H1 (cell line): ENCODE results near the gene DKKL1. TPM values are rescaled to one million over a fixed set of nuclear protein-coding genes. Genes with fewer than 3 reads are reported as not detected.

Experiments
- CTCF ChIA-PET: fragments of 300-600 bp; sonication (Branson Sonifier 250); formaldehyde crosslinking; loops from one replicate; lab custom pipeline; 2021; ENCODE audit not compliant: partially characterized antibody; lab: Charles Lee
- POLR2A ChIA-PET: fragments of 300-600 bp; sonication (Branson Sonifier 250); formaldehyde crosslinking; loops from one replicate; lab custom pipeline; 2021; ENCODE audit warnings: inconsistent platforms; ENCODE audit not compliant: partially characterized antibody; lab: Charles Lee
- DNase-seq, 2 experiments: peaks; one replicate each; pipeline versions ENCODE4 v3.0.0 to v3.0.0-alpha.2; 2010 to 2022; ENCODE audit warnings: low spot score in 2 of 2, low read depth in 1 of 2, mixed read lengths in 1 of 2
- FAIRE-seq: peaks from 2 replicates; lab custom pipeline; 2011; peaks lifted over from hg19 to GRCh38; lab: Jason Lieb, UNC
- H2AFZ ChIP-seq: 2 replicates; pipeline ENCODE4 v1.8.1; 2012; ENCODE audit warnings: low read length, inconsistent platforms
- H2AK5ac ChIP-seq: 2 replicates; pipeline ENCODE4 v1.6.1; 2013; ENCODE audit warnings: low read depth, low read length
- H2BK120ac ChIP-seq: replicated peaks from 2 replicates; pipeline ENCODE3; 2013; ENCODE audit warnings: low read depth, low read length, inconsistent platforms
- H2BK12ac ChIP-seq: 2 replicates; pipeline ENCODE4 v1.6.1; 2013; ENCODE audit warnings: low read depth, low read length
- H2BK15ac ChIP-seq: 2 replicates; pipeline ENCODE4 v1.6.1; 2013; ENCODE audit warnings: low read length
- H2BK20ac ChIP-seq: 2 replicates; pipeline ENCODE4 v1.6.1; 2013; ENCODE audit warnings: low read length
- H2BK5ac ChIP-seq: 2 replicates; pipeline ENCODE4 v1.6.1; 2013; ENCODE audit warnings: low read depth, low read length
- H3K14ac ChIP-seq: 2 replicates; pipeline ENCODE4 v1.6.1; 2013; ENCODE audit warnings: inconsistent platforms; ENCODE audit not compliant: insufficient read length
- H3K18ac ChIP-seq: 2 replicates; pipeline ENCODE4 v1.6.1; 2013; ENCODE audit warnings: low read length; ENCODE audit errors: extremely low read depth
- H3K23ac ChIP-seq: 2 replicates; pipeline ENCODE4 v1.6.1; 2013; ENCODE audit warnings: inconsistent platforms; ENCODE audit not compliant: insufficient read length
- H3K23me2 ChIP-seq: 2 replicates; pipeline ENCODE4 v1.6.1; 2013; ENCODE audit warnings: low read depth, low read length
- H3K27ac ChIP-seq: 2 replicates; pipeline ENCODE4 v1.6.1; 2011; ENCODE audit warnings: low read depth, low read length, inconsistent platforms
- H3K27me3 ChIP-seq, 4 experiments: replicated peaks in 1 of 4; 1 replicate in 1 of 4; 2 replicates in 3 of 4; pipeline versions ENCODE4 v1.6.1 to v1.8.1; 2011 to 2013; ENCODE audit warnings: low read length in 3 of 4, mild to moderate bottlenecking in 3 of 4, inconsistent platforms in 2 of 4, mixed read lengths in 2 of 4, moderate library complexity in 1 of 4; ENCODE audit not compliant: control insufficient read depth in 3 of 4, insufficient read depth in 3 of 4; ENCODE audit errors: extremely low read depth in 1 of 4
- H3K36me3 ChIP-seq, 4 experiments: 2 replicates each; pipeline versions ENCODE4 v1.6.1 to v1.8.1; 2011 to 2013; ENCODE audit warnings: mild to moderate bottlenecking in 4 of 4, low read length in 3 of 4, moderate library complexity in 2 of 4, control low read depth in 1 of 4, inconsistent platforms in 1 of 4; ENCODE audit not compliant: insufficient read depth in 4 of 4, control insufficient read depth in 2 of 4
- H3K4ac ChIP-seq: replicated peaks from 2 replicates; pipeline ENCODE3; 2013; ENCODE audit warnings: low read length, low read depth, mixed read lengths, inconsistent platforms; ENCODE audit not compliant: insufficient read length
- H3K4me1 ChIP-seq, 4 experiments: replicated peaks in 1 of 4; 1 replicate in 1 of 4; 2 replicates in 3 of 4; pipeline versions ENCODE4 v1.6.1 to v1.8.1; 2011 to 2013; ENCODE audit warnings: low read length in 3 of 4, inconsistent platforms in 2 of 4, mixed read lengths in 1 of 4; ENCODE audit not compliant: insufficient read depth in 4 of 4, control insufficient read depth in 3 of 4
- H3K4me2 ChIP-seq, 2 experiments: 2 replicates each; pipeline versions ENCODE4 v1.6.1 to v1.8.1; 2011 to 2013; ENCODE audit warnings: low read depth in 2 of 2, low read length in 2 of 2, control low read depth in 1 of 2, inconsistent platforms in 1 of 2, mild to moderate bottlenecking in 1 of 2; ENCODE audit not compliant: insufficient read depth in 1 of 2
- H3K4me3 ChIP-seq, 4 experiments: fragments of 200-600, 300-600 bp in 1 of 4; sonication (generic), shearing (Covaris generic), sonication (Bioruptor Twin) in 1 of 4; 2 replicates each; pipeline versions ENCODE4 v1.5.1 to v1.8.1; 2011 to 2016; ENCODE audit warnings: low read length in 4 of 4, low read depth in 3 of 4, control low read depth in 2 of 4, inconsistent platforms in 2 of 4, mild to moderate bottlenecking in 2 of 4, mixed read lengths in 1 of 4, moderate library complexity in 1 of 4; ENCODE audit not compliant: insufficient read depth in 2 of 4; ENCODE audit errors: extremely low read depth in 1 of 4
- H3K56ac ChIP-seq: replicated peaks from 2 replicates; pipeline ENCODE3; 2013; ENCODE audit warnings: low read depth, mild to moderate bottlenecking, mixed read lengths, low read length, inconsistent platforms; ENCODE audit not compliant: insufficient read length
- H3K79me1 ChIP-seq: 2 replicates; pipeline ENCODE4 v1.6.1; 2013; ENCODE audit warnings: low read depth, low read length, control low read depth
- H3K79me2 ChIP-seq, 2 experiments: 2 replicates each; pipeline versions ENCODE4 v1.6.1 to v1.8.1; 2012 to 2013; ENCODE audit warnings: low read length in 2 of 2, mild to moderate bottlenecking in 2 of 2, inconsistent platforms in 1 of 2; ENCODE audit not compliant: insufficient read depth in 2 of 2, control insufficient read depth in 1 of 2
- H3K9ac ChIP-seq, 4 experiments: replicated peaks in 1 of 4; 1 replicate in 1 of 4; 2 replicates in 3 of 4; pipeline versions ENCODE4 v1.6.1 to v1.8.1; 2011 to 2013; ENCODE audit warnings: low read depth in 3 of 4, low read length in 3 of 4, control low read depth in 2 of 4, mild to moderate bottlenecking in 2 of 4, moderate library complexity in 2 of 4, inconsistent platforms in 1 of 4; ENCODE audit errors: extremely low read depth in 1 of 4
- H3K9me3 ChIP-seq, 2 experiments: 2 replicates each; pipeline versions ENCODE4 v1.6.1 to v1.8.1; 2012 to 2013; ENCODE audit warnings: mild to moderate bottlenecking in 2 of 2, moderate library complexity in 2 of 2, control low read depth in 1 of 2, inconsistent platforms in 1 of 2, low read depth in 1 of 2, low read length in 1 of 2, mixed read lengths in 1 of 2; ENCODE audit not compliant: insufficient read depth in 2 of 2
- H4K20me1 ChIP-seq, 2 experiments: replicated peaks in 1 of 2; 2 replicates each; pipeline versions ENCODE3 to v1.8.1; 2011 to 2013; ENCODE audit warnings: inconsistent platforms in 2 of 2, low read length in 2 of 2, mild to moderate bottlenecking in 1 of 2; ENCODE audit not compliant: insufficient read depth in 2 of 2, control insufficient read depth in 1 of 2
- H4K5ac ChIP-seq: 2 replicates; pipeline ENCODE4 v1.6.1; 2013; ENCODE audit warnings: low read length, low read depth, mixed read lengths, inconsistent platforms; ENCODE audit not compliant: insufficient read length
- H4K8ac ChIP-seq: 2 replicates; pipeline ENCODE4 v1.8.0; 2013; ENCODE audit warnings: mild to moderate bottlenecking, moderate library complexity, low read length, inconsistent platforms; ENCODE audit not compliant: insufficient read depth; ENCODE audit errors: extremely low read depth
- H4K91ac ChIP-seq: replicated peaks from 2 replicates; pipeline ENCODE3; 2013; ENCODE audit warnings: low read length, mixed read lengths, inconsistent platforms; ENCODE audit not compliant: insufficient read length
- ASH2L ChIP-seq: fragments of 200-600, 300-600 bp; sonication (generic); IDR thresholded peaks from one replicate; pipeline ENCODE4 v1.7.1; 2017; ENCODE audit warnings: low read length
- WGBS, 2 experiments: shearing (Covaris generic) in 1 of 2; methylation state at CpG; one replicate each; pipeline versions ENCODE4 v1.1.6 to v1.1.7; 2013 to 2015; ENCODE audit warnings: low lambda C conversion rate in 2 of 2, mixed read lengths in 2 of 2, inconsistent platforms in 1 of 2, low coverage in 1 of 2, missing lambda C conversion rate in 1 of 2; ENCODE audit not compliant: insufficient replicate concordance in 2 of 2, insufficient coverage in 1 of 2, insufficient read length in 1 of 2; ENCODE audit errors: extremely low coverage in 1 of 2, missing lambda C conversion rate in 1 of 2; 5-methylcytosine and 5-hydroxymethylcytosine counted together
- polyA plus RNA-seq, 7 experiments: library from polyadenylated mRNA; depleted of rRNA in 3 of 7; stranded (reverse) in 5 of 7; unstranded in 2 of 7; fragments of >200 nt in 5 of 7; fragments of 200-250 nt in 2 of 7; gene quantifications; 1 replicate in 5 of 7; 2 replicates in 1 of 7; 4 replicates in 1 of 7; pipeline versions ENCODE4 v1.2.1 to v1.2.3, GENCODE V29; 2011 to 2013; ENCODE audit warnings: missing spikeins in 2 of 7, mixed read lengths in 2 of 7
- total RNA-seq: library from RNA; stranded (reverse); fragmentation: NEBNext Ultra II Directional; extraction: Animal tissue kit (Norgen Biotek cat#: 25700); gene quantifications from 2 replicates; pipeline ENCODE4 v1.2.1, GENCODE V29; 2021

DKKL1 gene
- total and polyA plus RNA-seq, 2 of the 8 experiments (the other 6 are each of a cell fraction or from before 2014, with no cell fraction given), result 2.6 to 6.8 TPM

DNA sequence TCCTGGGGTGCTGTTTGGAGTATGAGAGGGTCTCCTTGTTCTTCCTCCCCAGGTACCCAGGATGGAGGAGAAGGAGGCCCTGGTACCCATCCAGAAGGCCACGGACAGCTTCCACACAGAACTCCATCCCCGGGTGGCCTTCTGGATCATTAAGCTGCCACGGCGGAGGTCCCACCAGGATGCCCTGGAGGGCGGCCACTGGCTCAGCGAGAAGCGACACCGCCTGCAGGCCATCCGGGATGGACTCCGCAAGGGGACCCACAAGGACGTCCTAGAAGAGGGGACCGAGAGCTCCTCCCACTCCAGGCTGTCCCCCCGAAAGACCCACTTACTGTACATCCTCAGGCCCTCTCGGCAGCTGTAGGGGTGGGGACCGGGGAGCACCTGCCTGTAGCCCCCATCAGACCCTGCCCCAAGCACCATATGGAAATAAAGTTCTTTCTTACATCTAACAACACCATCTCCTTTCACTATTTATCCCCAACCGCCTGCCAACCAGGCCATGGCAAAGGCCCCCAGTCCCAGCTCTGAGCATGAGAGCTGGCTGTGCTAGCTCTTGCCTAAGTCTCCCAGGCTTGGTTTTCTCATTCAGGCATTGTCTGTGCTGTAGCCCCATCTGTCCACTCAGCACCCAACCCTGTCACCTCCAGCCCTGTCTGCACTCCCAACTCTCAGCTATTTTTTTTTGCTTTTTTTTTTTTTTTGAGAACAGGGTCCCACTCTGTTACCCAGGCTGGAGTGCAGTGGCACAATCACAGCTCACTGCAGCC lies 11.2 kb downstream of the DKKL1 start:
- 0 out of 4 replicates have a peak, but pooled peaks cover 0 to 7% of the 10 kb centered on the region in 2 experiments for H3K9me3 ChIP-seq
- FAIRE-seq (no peak), DNase-seq (no peak)
- H3K79me1 ChIP-seq, result no peaks in the 10 kb centered on the region
- H4K20me1 ChIP-seq, result no peaks in the 10 kb centered on the region
- H3K27ac ChIP-seq, result no peak overlapping the region
- H2BK15ac ChIP-seq, result no peak overlapping the region
- TF ChIP-seq ASH2L, result no peak
- CTCF ChIA-PET, result interaction anchor here (0.6 to 4.0 kb wide), 9 partner anchors 16 to 73 kb away, joined by 3 to 25 read pairs (median 3); no protein-coding TSS in a partner anchor
- H4K5ac ChIP-seq, result no peak overlapping the region
- no peak overlapping the region for H2BK12ac ChIP-seq
- H2BK5ac ChIP-seq, result no peak overlapping the region
- no peak overlapping the region for H4K91ac ChIP-seq
- no peak overlapping the region for H2AK5ac ChIP-seq
- WGBS, 2 experiments, result 81% methylated on average over 12 of the region's 16 CpGs; no CpG with 5 or more reads in 1 of the 2 experiments
- no peak overlapping the region for H4K8ac ChIP-seq
- no peak overlapping the region for H3K14ac ChIP-seq
- H2BK120ac ChIP-seq, result no peak overlapping the region
- H3K56ac ChIP-seq, result no peak overlapping the region
- no peak overlapping the region for H2BK20ac ChIP-seq
- POLR2A ChIA-PET, result interaction anchor here (0.7 to 1.6 kb wide), 5 partner anchors 8 to 61 kb away, joined by 3 read pairs; no protein-coding TSS in a partner anchor
- no peak overlapping the region for H3K4me2 ChIP-seq
- H3K79me2 ChIP-seq, result no peaks in the 10 kb centered on the region
- no peaks in the 10 kb centered on the region for H3K23me2 ChIP-seq
- H3K4me3 ChIP-seq, result no peak overlapping the region
- no peak overlapping the region for H3K9ac ChIP-seq
- no peaks in the 10 kb centered on the region for H3K4me1 ChIP-seq
- H3K23ac ChIP-seq, result no peak overlapping the region
- H3K27me3 ChIP-seq, result no peaks in the 10 kb centered on the region; a peak in 1 of 7 replicates
- no peak overlapping the region for H3K18ac ChIP-seq
- no peaks in the 10 kb centered on the region for H3K36me3 ChIP-seq
- H2AFZ ChIP-seq, result no peak overlapping the region
- H3K4ac ChIP-seq, result no peak overlapping the region
